ENCODE data around the gene LDHAL6A. TPM values are rescaled to one million over a fixed set of nuclear protein-coding genes. Genes with fewer than 3 reads are reported as not detected.

LDHAL6A gene
- total and polyA plus RNA-seq, 2 of the 13 experiments (the other 11 are each of a cell fraction or from before 2014, with no cell fraction given), result not detected

- TF ChIP-seq ZNF704 (CRISPR knock-in tag; IDR thresholded peaks at IDR 0.05; ENCODE audit: borderline replicate concordance), result no peak
Measured at GRCh38 chr11:18420067-18420466, 35.6 kb upstream of the LDHAL6A start (continued).

GRCh38 chr11:18427240-18427639 lies 28.4 kb upstream of the LDHAL6A start:
- DNase-seq (ENCODE audit: low spot score) (no peak), FAIRE-seq (no peak), ATAC-seq (no peak)
- H3K4me1 ChIP-seq (ENCODE audit: insufficient read depth, low read length), result no peaks in the 10 kb centered on the region
- no peaks in the 10 kb centered on the region for H3K79me2 ChIP-seq (ENCODE audit: insufficient read depth, low read length)
- H3K9ac ChIP-seq (ENCODE audit: insufficient read depth, low read depth, low read length), result no peak overlapping the region
- POLR2A ChIA-PET, result interaction anchor here (1.4 kb wide), 1 partner anchor 33 kb away, joined by 5 read pairs; the partner anchor contains the start of gene LDHA
- TF ChIP-seq SP1 (IDR thresholded peaks at IDR 0.05), result no peak
- TF ChIP-seq SP1 (CRISPR knock-in tag; IDR thresholded peaks at IDR 0.05), result no peak
- TF ChIP-seq E2F2 (CRISPR knock-in tag; IDR thresholded peaks at IDR 0.05; ENCODE audit: borderline replicate concordance), result no peak
- no peak for TF ChIP-seq KAT2B (IDR thresholded peaks at IDR 0.05; ENCODE audit: borderline replicate concordance, low read depth, low read length)
- TF ChIP-seq BORCS8-MEF2B (CRISPR knock-in tag; IDR thresholded peaks at IDR 0.05), result no peak
- no peak for TF ChIP-seq ETS1 (CRISPR knock-in tag; IDR thresholded peaks at IDR 0.05)
- no peak for TF ChIP-seq ZNF329 (CRISPR knock-in tag; IDR thresholded peaks at IDR 0.05; ENCODE audit: low read depth)
- no peak for TF ChIP-seq ADNP (CRISPR knock-in tag; IDR thresholded peaks at IDR 0.05)
- CTCF ChIA-PET (ENCODE audit: low intra/inter-chr PET ratio, low total read pairs), result no interaction called here
- intact Hi-C loops (cut with micrococcal nuclease; ENCODE audit: unreplicated experiment), result no loop called here
- in situ Hi-C loops (cut with HindIII; ENCODE audit: extremely low pct_ligation_motif_present, low pct_unique_long_range_greater_than_20kb), result no loop called here
- no peak overlapping the region for H3K27ac ChIP-seq (ENCODE audit: extremely low read length, insufficient read depth, low read length)
- no peaks in the 10 kb centered on the region for H3K36me3 ChIP-seq (replicated peaks in 1 of 2; ENCODE audit: control insufficient read depth in 1 of 2, insufficient read depth in 2 of 2, low read length in 2 of 2)
- H3K4me2 ChIP-seq (ENCODE audit: low read depth, low read length), result no peak overlapping the region
- BruUV-seq (replicated peaks), result no TSS peak
- H3K9me3 ChIP-seq (ENCODE audit: low read length), result no peaks in the 10 kb centered on the region
- H2AFZ ChIP-seq (ENCODE audit: low read length), result no peak overlapping the region
- no peaks in the 10 kb centered on the region for H3K27me3 ChIP-seq (ENCODE audit: control insufficient read depth in 1 of 2, insufficient read depth in 2 of 2, low read length in 2 of 2)
- H4K20me1 ChIP-seq (ENCODE audit: insufficient read depth, low read length), result no peaks in the 10 kb centered on the region
- no peak overlapping the region for H3K4me3 ChIP-seq (replicated peaks in 1 of 3; ENCODE audit: insufficient read depth in 1 of 3, low read depth in 2 of 3, low read length in 3 of 3)
- 36% methylated on average over 4 of the region's 4 CpGs for WGBS (ENCODE audit: low lambda C conversion rate)

All from HepG2 (cell line).